ENCODE data around the gene HMCN1. TPM values are rescaled to one million over a fixed set of nuclear protein-coding genes. Genes with fewer than 3 reads are reported as not detected.

Gene HMCN1
- total RNA-seq, 1 donor from 2014 or later: 80.0 TPM

DNA sequence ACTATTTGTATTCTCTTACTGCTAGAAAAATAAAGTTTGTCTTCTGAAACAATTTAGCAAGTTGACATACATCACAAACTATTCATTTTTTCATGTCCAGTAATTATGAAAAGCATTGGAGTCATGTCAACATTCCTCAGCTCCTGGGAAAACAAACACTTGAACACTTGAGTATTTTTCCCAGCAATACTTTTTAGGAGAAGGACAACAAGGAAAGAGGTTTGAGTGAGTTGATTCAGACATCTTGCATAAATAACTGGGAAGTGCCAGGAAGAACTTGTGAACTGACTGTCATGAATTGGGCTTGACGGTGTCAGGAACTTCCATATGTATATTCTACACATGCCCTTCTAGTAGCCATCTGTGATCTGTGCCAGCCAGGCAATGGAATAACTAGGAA is 195.6 kb downstream of the HMCN1 start:
- no peaks in the 10 kb centered on the region for H3K27me3 Mint-ChIP-seq (ENCODE audit: low read depth)
- TF ChIP-seq, protein P1, sequence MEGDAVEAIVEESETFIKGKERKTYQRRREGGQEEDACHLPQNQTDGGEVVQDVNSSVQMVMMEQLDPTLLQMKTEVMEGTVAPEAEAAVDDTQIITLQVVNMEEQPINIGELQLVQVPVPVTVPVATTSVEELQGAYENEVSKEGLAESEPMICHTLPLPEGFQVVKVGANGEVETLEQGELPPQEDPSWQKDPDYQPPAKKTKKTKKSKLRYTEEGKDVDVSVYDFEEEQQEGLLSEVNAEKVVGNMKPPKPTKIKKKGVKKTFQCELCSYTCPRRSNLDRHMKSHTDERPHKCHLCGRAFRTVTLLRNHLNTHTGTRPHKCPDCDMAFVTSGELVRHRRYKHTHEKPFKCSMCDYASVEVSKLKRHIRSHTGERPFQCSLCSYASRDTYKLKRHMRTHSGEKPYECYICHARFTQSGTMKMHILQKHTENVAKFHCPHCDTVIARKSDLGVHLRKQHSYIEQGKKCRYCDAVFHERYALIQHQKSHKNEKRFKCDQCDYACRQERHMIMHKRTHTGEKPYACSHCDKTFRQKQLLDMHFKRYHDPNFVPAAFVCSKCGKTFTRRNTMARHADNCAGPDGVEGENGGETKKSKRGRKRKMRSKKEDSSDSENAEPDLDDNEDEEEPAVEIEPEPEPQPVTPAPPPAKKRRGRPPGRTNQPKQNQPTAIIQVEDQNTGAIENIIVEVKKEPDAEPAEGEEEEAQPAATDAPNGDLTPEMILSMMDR (IDR thresholded peaks at IDR 0.05): no peak
- peaks cover 65% of the 10 kb centered on the region for H3K4me1 Mint-ChIP-seq (ENCODE audit: low read depth)
- H3K36me3 Mint-ChIP-seq (ENCODE audit: low read depth): peaks cover 17% of the 10 kb centered on the region
- no peaks in the 10 kb centered on the region for H3K9me3 Mint-ChIP-seq (ENCODE audit: low read depth)
- DNase-seq (ENCODE audit: low spot score): no peak
- H3K27ac Mint-ChIP-seq (ENCODE audit: unreplicated experiment): peak overlapping the region; percentile 73
- no peak overlapping the region for H3K4me3 Mint-ChIP-seq (ENCODE audit: unreplicated experiment)

DNA sequence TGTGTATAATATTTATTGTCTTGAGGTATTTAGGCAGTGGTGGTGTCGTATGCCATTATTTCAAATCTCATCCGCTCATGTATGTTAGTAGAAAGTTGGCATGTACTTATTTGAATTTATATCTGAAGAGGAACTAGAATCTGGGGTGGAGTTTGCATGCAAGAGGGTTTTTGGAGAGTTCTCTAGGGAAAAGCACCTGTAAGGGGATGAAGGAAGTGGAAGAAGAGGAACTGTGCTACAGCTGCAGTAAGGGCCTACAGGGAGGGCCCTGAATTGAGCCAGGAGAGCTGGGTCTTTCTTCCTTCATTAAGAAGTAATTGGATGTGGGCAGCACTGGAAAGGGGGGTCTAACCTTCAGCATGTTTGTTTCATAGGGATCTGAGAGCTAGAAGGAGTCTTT is 197.2 kb downstream of the HMCN1 start:
- peaks cover 11% of the 10 kb centered on the region for H3K36me3 Mint-ChIP-seq (ENCODE audit: low read depth)

DNA sequence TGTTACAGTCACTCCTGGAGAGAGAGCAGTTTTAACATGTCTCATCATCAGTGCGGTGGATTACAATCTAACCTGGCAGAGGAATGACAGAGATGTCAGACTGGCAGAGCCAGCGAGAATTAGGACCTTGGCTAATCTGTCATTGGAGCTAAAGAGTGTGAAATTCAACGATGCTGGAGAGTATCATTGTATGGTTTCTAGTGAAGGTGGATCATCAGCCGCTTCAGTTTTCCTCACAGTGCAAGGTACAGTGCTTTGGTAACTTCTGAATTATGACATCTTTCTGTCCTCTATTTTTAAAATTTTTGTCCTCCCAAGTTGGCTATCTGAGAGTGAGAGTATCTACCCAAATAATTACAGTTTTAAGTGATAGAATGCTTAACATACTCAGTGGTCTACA is 199.4 kb downstream of the HMCN1 start:
- H3K4me1 Mint-ChIP-seq (ENCODE audit: low read depth): peaks cover 53% of the 10 kb centered on the region
- peaks cover 13% of the 10 kb centered on the region for H3K9me3 Mint-ChIP-seq (ENCODE audit: low read depth)
- no peaks in the 10 kb centered on the region for H3K27me3 Mint-ChIP-seq (ENCODE audit: low read depth)
- peaks cover 19% of the 10 kb centered on the region for H3K36me3 Mint-ChIP-seq (ENCODE audit: low read depth)
- TF ChIP-seq, protein P1 (IDR thresholded peaks at IDR 0.05): no peak
- H3K4me3 Mint-ChIP-seq (ENCODE audit: unreplicated experiment): no peak overlapping the region
- no peak overlapping the region for H3K27ac Mint-ChIP-seq (ENCODE audit: unreplicated experiment)
- DNase-seq (ENCODE audit: low spot score): no peak

More for the DNA sequence above, 197.2 kb downstream of the HMCN1 start:
- TF ChIP-seq, protein P1 (IDR thresholded peaks at IDR 0.05): no peak
- H3K27ac Mint-ChIP-seq (ENCODE audit: unreplicated experiment): no peak overlapping the region
- DNase-seq (ENCODE audit: low spot score): no peak
- peaks cover 60% of the 10 kb centered on the region for H3K4me1 Mint-ChIP-seq (ENCODE audit: low read depth)
- H3K4me3 Mint-ChIP-seq (ENCODE audit: unreplicated experiment): no peak overlapping the region
- H3K9me3 Mint-ChIP-seq (ENCODE audit: low read depth): peaks cover 2% of the 10 kb centered on the region
- no peaks in the 10 kb centered on the region for H3K27me3 Mint-ChIP-seq (ENCODE audit: low read depth)

DNA sequence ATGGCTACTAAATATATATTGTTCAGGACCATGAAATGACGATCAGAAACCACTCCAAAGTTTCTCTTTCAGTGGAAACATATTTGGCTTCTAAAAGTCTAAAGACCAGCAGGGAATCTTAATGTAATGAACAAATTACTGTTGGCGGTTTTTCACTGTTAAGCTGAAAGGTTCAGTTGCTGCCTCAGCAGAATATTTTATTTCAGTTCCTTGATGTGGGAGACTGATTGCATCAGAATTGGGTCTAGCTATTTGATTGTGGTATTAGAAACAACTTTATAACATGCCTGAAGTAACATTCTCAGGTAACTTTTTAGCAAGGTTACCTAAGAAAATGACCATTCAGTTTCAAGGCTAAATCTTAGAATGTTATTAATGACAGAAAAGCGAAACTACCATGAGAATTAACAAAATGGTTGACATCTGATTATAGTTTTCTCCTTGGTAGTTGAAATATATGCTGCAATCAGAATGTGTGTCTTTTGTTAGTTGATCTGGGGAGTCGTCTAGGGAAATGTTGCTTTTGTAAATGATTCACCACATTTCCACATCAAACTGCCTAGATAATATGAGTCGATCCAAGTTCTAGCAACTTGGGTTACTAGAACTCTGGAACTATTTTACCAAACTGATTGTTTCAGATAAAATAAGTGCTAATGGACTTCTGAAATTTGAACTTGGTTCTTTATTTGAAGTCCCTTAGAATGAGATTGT is 200.4 kb downstream of the HMCN1 start:
- no peak for DNase-seq (ENCODE audit: low spot score)
- Mint-ChIP-seq H3K36me3 (ENCODE audit: low read depth) (peaks cover 19% of the 10 kb centered on the region), H3K27me3 (ENCODE audit: low read depth) (no peaks in the 10 kb centered on the region), H3K27ac (ENCODE audit: unreplicated experiment) (peak overlapping the region; percentile 73), H3K4me3 (ENCODE audit: unreplicated experiment) (no peak overlapping the region), H3K4me1 (ENCODE audit: low read depth) (peaks cover 50% of the 10 kb centered on the region), H3K9me3 (ENCODE audit: low read depth) (peaks cover 13% of the 10 kb centered on the region)
- TF ChIP-seq, protein P1 (IDR thresholded peaks at IDR 0.05): no peak

DNA sequence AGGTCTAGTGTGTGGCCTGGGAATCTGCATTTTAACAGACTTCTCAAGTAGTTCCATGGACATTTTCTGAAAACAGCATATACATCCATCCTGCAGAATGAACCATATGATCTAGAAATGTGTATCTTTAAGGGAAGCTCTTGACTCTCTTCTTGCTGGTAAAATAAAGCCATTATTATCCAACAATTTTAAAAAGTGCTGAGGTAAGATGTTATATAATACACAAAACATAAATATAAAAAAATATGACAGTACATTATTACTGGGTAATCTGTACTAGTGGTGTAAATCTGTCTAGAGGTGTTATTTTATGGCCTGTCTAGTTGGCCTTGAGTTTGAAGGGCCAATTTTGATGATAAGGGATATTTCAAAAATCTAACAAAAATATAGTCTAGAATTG is 201.2 kb downstream of the HMCN1 start:
- Mint-ChIP-seq H3K36me3 (ENCODE audit: low read depth) (peaks cover 19% of the 10 kb centered on the region), H3K4me1 (ENCODE audit: low read depth) (peaks cover 45% of the 10 kb centered on the region), H3K27me3 (ENCODE audit: low read depth) (no peaks in the 10 kb centered on the region), H3K27ac (ENCODE audit: unreplicated experiment) (no peak overlapping the region), H3K4me3 (ENCODE audit: unreplicated experiment) (no peak overlapping the region), H3K9me3 (ENCODE audit: low read depth) (peaks cover 13% of the 10 kb centered on the region)
- TF ChIP-seq, protein P1 (IDR thresholded peaks at IDR 0.05): no peak
- DNase-seq (ENCODE audit: low spot score): no peak

Measured in chondrocyte (in vitro differentiated cells).